H1 (cell line): Measurements from ENCODE around the gene ARHGEF28.

ENCODE experiments used
- EZH2 ChIP-seq: fragments of 200-600 bp; sonication (generic); IDR thresholded peaks from 2 replicates; pipeline ENCODE4 v1.7.1; 2012; ENCODE audit warnings: low read depth, mild to moderate bottlenecking, moderate library complexity, low read length, inconsistent platforms; ENCODE audit not compliant: severe bottlenecking
- FOSL1 ChIP-seq: IDR thresholded peaks from 2 replicates; pipeline ENCODE4 v1.6.1; 2011; ENCODE audit warnings: mild to moderate bottlenecking, low read depth, low read length, moderate library complexity; ENCODE audit not compliant: insufficient read depth
- GTF2F1 ChIP-seq: IDR thresholded peaks from 2 replicates; pipeline ENCODE4 v1.6.1; 2012; ENCODE audit warnings: low read depth, low read length, improper control_type of control experiment, borderline replicate concordance
- JUND ChIP-seq: IDR thresholded peaks from 2 replicates; pipeline ENCODE4 v1.6.1; 2011; ENCODE audit warnings: mild to moderate bottlenecking, improper control_type of control experiment, low read length
- POLR2A ChIP-seq, 2 experiments: IDR thresholded peaks; 1 replicate in 1 of 2; 2 replicates in 1 of 2; pipeline ENCODE4 v1.6.1; 2011; ENCODE audit warnings: low read depth in 2 of 2, low read length in 2 of 2, mild to moderate bottlenecking in 2 of 2; ENCODE audit errors: control extremely low read depth in 1 of 2
- POLR2AphosphoS5 ChIP-seq: IDR thresholded peaks from 2 replicates; pipeline ENCODE4 v1.6.1; 2011; ENCODE audit warnings: low read depth, low read length
- RAD21 ChIP-seq, 2 experiments: IDR thresholded peaks in 1 of 2; conservative IDR thresholded peaks in 1 of 2; 2 replicates each; pipeline ENCODE4 v1.6.1; 2011; ENCODE audit warnings: low read depth in 2 of 2, low read length in 2 of 2, improper control_type of control experiment in 1 of 2, inconsistent platforms in 1 of 2, mild to moderate bottlenecking in 1 of 2, moderate library complexity in 1 of 2
- TCF12 ChIP-seq: IDR thresholded peaks from 2 replicates; pipeline ENCODE4 v1.6.1; 2011; ENCODE audit warnings: low read depth, mild to moderate bottlenecking, low read length
- TF ChIP-seq, protein P1 (sequence below): IDR thresholded peaks from 2 replicates; pipeline ENCODE4 v1.6.1; 2012; ENCODE audit warnings: inconsistent platforms
- TF ChIP-seq, protein P2 (sequence below), 3 experiments: IDR thresholded peaks; 1 replicate in 2 of 3; 2 replicates in 1 of 3; pipeline versions ENCODE4 v1.5.1 to v1.6.1; 2011; ENCODE audit warnings: low read length in 3 of 3, mild to moderate bottlenecking in 3 of 3, inconsistent platforms in 2 of 3, low read depth in 1 of 3, moderate library complexity in 1 of 3; ENCODE audit not compliant: insufficient read depth in 1 of 3; ENCODE audit errors: control extremely low read depth in 1 of 3

DNA sequence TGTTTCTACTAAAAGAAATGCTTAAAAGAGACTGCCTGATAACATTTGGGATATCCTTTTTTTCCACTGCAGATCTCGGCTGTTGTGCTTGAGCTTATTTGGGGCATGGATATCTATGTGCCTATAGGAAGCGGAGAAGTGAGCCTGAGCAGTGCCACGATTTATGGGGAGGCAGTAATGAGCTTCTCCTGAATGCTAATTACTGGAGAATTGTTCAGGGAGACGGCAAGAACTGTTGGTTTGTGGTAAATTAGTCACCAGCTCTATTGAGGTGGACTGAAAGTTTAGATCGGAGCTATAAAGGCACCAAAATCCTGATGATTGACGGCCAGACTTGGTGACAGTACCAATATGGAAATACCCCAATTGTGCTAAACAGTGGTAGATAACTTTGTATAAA is 186.5 kb downstream of the ARHGEF28 start:
- TF ChIP-seq RAD21 (IDR thresholded peaks at IDR 0.05 in 1 of 2, conservative IDR thresholded peaks at IDR 0.05 in 1 of 2; ENCODE audit: low read depth in 2 of 2, low read length in 2 of 2) (no peak), POLR2A (IDR thresholded peaks at IDR 0.05; ENCODE audit: control extremely low read depth in 1 of 2, low read depth in 2 of 2, low read length in 2 of 2) (no peak), JUND (no peak), TCF12 (no peak), POLR2AphosphoS5 (no peak), EZH2 (no peak), FOSL1 (no peak), GTF2F1 (no peak)
- TF ChIP-seq, protein P1, sequence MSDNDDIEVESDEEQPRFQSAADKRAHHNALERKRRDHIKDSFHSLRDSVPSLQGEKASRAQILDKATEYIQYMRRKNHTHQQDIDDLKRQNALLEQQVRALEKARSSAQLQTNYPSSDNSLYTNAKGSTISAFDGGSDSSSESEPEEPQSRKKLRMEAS: no peak
- TF ChIP-seq, protein P2, sequence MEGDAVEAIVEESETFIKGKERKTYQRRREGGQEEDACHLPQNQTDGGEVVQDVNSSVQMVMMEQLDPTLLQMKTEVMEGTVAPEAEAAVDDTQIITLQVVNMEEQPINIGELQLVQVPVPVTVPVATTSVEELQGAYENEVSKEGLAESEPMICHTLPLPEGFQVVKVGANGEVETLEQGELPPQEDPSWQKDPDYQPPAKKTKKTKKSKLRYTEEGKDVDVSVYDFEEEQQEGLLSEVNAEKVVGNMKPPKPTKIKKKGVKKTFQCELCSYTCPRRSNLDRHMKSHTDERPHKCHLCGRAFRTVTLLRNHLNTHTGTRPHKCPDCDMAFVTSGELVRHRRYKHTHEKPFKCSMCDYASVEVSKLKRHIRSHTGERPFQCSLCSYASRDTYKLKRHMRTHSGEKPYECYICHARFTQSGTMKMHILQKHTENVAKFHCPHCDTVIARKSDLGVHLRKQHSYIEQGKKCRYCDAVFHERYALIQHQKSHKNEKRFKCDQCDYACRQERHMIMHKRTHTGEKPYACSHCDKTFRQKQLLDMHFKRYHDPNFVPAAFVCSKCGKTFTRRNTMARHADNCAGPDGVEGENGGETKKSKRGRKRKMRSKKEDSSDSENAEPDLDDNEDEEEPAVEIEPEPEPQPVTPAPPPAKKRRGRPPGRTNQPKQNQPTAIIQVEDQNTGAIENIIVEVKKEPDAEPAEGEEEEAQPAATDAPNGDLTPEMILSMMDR (IDR thresholded peaks at IDR 0.05; ENCODE audit: control extremely low read depth in 1 of 3, insufficient read depth in 1 of 3, low read depth in 1 of 3, low read length in 3 of 3): no peak
